Small intestine (tissue), 7 donors: ENCODE measurements around the gene OGDHL. TPM values are rescaled to one million over a fixed set of nuclear protein-coding genes. Genes with fewer than 3 reads are reported as not detected.

Experiments
- DNase-seq, 2 donors: peaks; one replicate each; pipeline versions ENCODE4 v3.0.0 to v3.0.0-alpha.2; 2013
- FAIRE-seq: peaks from 2 replicates; lab custom pipeline; 2012; peaks lifted over from hg19 to GRCh38; lab: Jason Lieb, UNC
- H3K27ac ChIP-seq, 3 donors: one replicate each; pipeline ENCODE4 v1.5.1; 2013; ENCODE audit warnings: low read length in 2 of 3, mild to moderate bottlenecking in 2 of 3, control low read depth in 1 of 3, inconsistent platforms in 1 of 3, low read depth in 1 of 3, moderate library complexity in 1 of 3
- H3K27me3 ChIP-seq, 3 donors: one replicate each; pipeline ENCODE4 v1.6.1; 2013; ENCODE audit warnings: low read length in 3 of 3, inconsistent platforms in 1 of 3; ENCODE audit not compliant: control insufficient read depth in 3 of 3, insufficient read depth in 3 of 3
- H3K36me3 ChIP-seq, 3 donors: one replicate each; pipeline ENCODE4 v1.6.1; 2013; ENCODE audit warnings: low read length in 3 of 3, inconsistent platforms in 1 of 3, low read depth in 1 of 3, mild to moderate bottlenecking in 1 of 3, moderate library complexity in 1 of 3; ENCODE audit not compliant: control insufficient read depth in 3 of 3, insufficient read depth in 2 of 3
- H3K4me1 ChIP-seq, 3 donors: one replicate each; pipeline ENCODE4 v1.6.1; 2013; ENCODE audit warnings: low read length in 2 of 3, inconsistent platforms in 1 of 3, low read depth in 1 of 3, mild to moderate bottlenecking in 1 of 3, moderate library complexity in 1 of 3; ENCODE audit not compliant: control insufficient read depth in 3 of 3, insufficient read depth in 2 of 3
- H3K4me3 ChIP-seq, 3 donors: one replicate each; pipeline ENCODE4 v1.5.1; 2013; ENCODE audit warnings: low read length in 3 of 3, control low read depth in 1 of 3, inconsistent platforms in 1 of 3, low read depth in 1 of 3, mild to moderate bottlenecking in 1 of 3, moderate library complexity in 1 of 3
- H3K9me3 ChIP-seq, 2 donors: one replicate each; pipeline ENCODE4 v1.6.1; 2013; ENCODE audit warnings: low read depth in 1 of 2, low read length in 1 of 2; ENCODE audit not compliant: control insufficient read depth in 2 of 2, insufficient read depth in 1 of 2
- WGBS, 3 donors: extraction: QIAGEN DNeasy Blood & Tissue Kit; methylation state at CpG; one replicate each; pipeline ENCODE4 v1.1.7; 2013; 5-methylcytosine and 5-hydroxymethylcytosine counted together
- polyA plus RNA-seq, 4 donors: library from polyadenylated mRNA; stranded (reverse) in 3 of 4; unstranded in 1 of 4; fragments of 200-250 nt in 3 of 4; fragments of 120-200 nt in 1 of 4; gene quantifications; one replicate each; pipeline versions ENCODE4 v1.2.1 to v1.2.3, GENCODE V29; 2013
- donor health status: healthy with polysubstance abuse.
- donor health status: control.
- donor health status: control.
- donor health status: Bipolar disorder and iron deficiency.
- donor health status: healthy.

The OGDHL gene
- polyA plus RNA-seq, 4 donors: 2.5 to 9.6 (median 3.1) TPM

DNA sequence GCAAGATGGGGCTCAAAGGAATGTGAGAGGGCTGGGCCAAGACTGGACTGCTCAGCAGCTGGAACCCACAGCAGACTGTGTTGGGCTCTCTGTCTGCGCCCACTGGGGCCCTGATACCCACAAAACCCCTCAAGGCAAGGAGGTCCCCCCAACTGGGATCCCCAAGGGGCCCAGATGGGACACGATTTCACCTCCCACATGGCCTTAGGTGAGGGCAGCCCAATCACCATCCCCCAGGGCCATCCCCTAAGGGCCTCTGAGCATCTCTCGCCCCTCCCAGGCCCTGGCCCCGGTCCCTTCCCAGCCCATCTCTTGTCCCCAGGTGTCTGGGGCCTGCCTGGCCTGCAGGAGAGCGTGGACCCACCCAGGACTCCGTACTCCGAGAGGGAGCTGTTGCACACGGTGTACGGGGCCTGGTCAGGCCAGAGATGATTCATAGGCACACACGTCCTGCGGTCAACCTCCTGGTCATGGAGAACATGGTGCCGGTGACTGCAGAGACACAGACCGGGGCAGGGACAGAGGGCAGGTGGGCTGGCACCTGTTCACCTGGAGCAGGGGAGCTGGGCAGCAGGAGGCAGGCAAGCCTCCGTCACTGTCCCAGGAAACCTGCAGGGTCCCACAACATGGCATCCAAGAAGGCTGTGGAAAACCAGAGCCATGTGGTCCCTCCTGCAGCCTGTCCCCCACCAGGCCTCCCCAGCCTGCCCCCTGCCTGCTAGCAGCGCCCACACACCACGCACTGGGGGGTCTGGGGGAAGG lies 21.6 kb downstream of the OGDHL start:
- DNase-seq (no peak), FAIRE-seq (no peak)
- H3K4me1 ChIP-seq: no peaks in the 10 kb centered on the region
- H3K27me3 ChIP-seq: no peaks in the 10 kb centered on the region
- 87 to 93% (median 92%) methylated on average over 15 to 16 of the region's 16 CpGs for whole genome bisulfite sequencing, 3 donors
- no peak overlapping the region for H3K27ac ChIP-seq
- peaks cover 0 to 64% (median 0%) of the 10 kb centered on the region in 3 donors for H3K36me3 ChIP-seq
- no peak overlapping the region for H3K4me3 ChIP-seq
- no peaks in the 10 kb centered on the region for H3K9me3 ChIP-seq

DNA sequence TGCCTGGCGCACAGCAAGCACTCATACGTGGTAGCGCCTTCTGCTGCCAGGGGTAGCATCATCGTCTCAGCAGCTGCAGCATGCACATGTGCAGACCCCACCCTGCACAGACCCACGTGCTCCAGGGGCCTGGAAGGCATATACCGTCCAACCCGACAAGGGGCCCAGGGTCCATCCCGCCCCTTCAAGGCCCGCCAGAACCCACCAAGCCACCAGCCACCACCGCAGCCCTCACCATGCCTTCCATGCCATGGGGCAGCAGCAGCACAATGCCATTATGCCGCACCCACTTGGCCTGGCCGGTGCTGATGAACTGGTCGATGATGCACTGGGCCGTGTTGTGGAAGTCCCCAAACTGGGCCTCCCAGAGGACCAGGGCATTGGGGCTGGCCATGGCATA lies 22.7 kb downstream of the OGDHL start:
- no peaks in the 10 kb centered on the region for H3K27me3 ChIP-seq
- no peaks in the 10 kb centered on the region for H3K9me3 ChIP-seq
- peaks cover 0 to 6% (median 0%) of the 10 kb centered on the region in 3 donors for H3K4me1 ChIP-seq
- FAIRE-seq: no peak
- 79 to 84% (median 80%) methylated on average over 14 of the region's 14 CpGs for WGBS, 3 donors
- peaks cover 0 to 53% (median 0%) of the 10 kb centered on the region in 3 donors for H3K36me3 ChIP-seq
- no peak overlapping the region for H3K27ac ChIP-seq
- H3K4me3 ChIP-seq: no peak overlapping the region
- no peak for DNase-seq

DNA sequence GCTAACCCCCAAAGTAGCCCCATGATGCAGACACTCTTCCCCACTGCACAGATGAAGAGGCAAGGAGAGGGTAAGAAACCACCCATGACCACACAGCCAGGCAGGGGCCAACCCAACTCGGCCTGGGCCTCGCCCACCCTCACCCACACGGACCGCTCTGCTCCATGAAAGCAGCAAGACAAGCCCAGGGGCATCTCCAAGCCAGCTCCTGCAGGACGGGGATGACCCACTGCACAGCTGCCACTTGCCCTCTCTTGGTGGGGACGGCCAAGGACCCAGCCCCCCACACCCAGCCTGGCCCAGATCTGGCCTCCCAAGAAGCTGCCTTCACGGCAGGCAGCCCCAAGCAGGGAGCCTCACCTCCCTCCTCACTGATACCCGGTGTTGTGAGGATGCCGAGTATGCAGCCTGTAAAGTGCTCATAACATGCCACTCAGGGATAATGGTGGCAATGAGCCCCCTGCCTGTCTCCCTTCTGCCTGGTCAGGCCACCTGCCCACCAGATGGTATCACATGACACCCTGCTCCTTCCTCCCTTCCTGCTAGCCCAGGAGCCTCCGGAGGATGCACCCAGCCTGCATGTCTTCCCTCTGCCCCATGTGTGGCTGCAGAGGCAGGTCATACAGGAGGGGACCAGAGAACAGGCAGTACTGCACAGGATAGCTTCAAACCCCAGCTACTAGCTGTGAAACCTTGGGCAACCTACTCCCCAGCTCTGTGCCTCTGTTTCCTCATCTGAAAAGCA lies 23.3 kb downstream of the OGDHL start:
- FAIRE-seq: no peak
- H3K4me3 ChIP-seq: no peak overlapping the region
- peaks cover 0 to 6% (median 0%) of the 10 kb centered on the region in 3 donors for H3K4me1 ChIP-seq
- WGBS, 3 donors: 75 to 80% (median 77%) methylated on average over 10 of the region's 10 CpGs
- H3K9me3 ChIP-seq: no peaks in the 10 kb centered on the region
- no peak overlapping the region for H3K27ac ChIP-seq
- H3K27me3 ChIP-seq: no peaks in the 10 kb centered on the region
- DNase-seq: no peak
- peaks cover 0 to 47% (median 0%) of the 10 kb centered on the region in 3 donors for H3K36me3 ChIP-seq

DNA sequence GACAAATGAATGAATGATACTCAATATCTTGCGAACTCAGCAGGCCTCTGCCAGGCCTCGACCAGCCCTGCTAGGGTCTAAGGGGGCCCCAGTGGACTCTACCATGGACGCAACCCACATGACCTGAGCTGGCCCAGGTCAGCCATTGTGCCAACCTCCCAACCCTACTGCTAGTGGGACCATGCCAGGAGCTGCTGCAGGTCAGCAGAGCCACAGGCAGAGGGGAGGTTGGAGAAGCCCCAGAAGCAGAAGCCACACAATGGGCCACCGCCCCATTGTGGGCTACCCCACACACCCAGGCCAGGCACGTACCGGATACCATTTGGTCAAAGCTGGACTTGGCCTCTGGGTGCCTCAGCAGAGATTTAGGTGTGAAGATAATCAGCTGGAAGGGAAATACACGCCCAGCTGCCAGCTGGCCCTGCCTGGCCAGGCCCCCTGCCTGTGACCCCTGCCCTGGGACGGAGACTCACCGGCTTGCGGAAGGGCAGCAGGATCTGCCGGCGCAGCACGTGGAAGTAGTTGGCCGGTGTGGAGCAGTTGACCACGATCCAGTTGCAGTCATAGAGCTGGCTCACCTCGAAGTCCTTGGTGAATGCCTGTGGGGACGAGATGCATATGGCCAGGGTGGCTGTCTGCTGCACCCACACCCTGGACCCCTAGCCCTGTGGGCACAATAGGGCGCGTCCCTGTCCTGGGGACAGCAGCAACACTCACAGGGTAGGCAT lies 24.5 kb downstream of the OGDHL start:
- DNase-seq: no peak
- Histone ChIP-seq H3K4me3 (no peak overlapping the region), H3K9me3 (no peaks in the 10 kb centered on the region), H3K27me3 (no peaks in the 10 kb centered on the region), H3K36me3 (peaks cover 0 to 35% (median 0%) of the 10 kb centered on the region in 3 donors), H3K27ac (no peak overlapping the region), H3K4me1 (peaks cover 0 to 6% (median 0%) of the 10 kb centered on the region in 3 donors)
- WGBS, 3 donors: 88 to 92% (median 89%) methylated on average over 18 to 19 of the region's 19 CpGs
- FAIRE-seq: no peak

DNA sequence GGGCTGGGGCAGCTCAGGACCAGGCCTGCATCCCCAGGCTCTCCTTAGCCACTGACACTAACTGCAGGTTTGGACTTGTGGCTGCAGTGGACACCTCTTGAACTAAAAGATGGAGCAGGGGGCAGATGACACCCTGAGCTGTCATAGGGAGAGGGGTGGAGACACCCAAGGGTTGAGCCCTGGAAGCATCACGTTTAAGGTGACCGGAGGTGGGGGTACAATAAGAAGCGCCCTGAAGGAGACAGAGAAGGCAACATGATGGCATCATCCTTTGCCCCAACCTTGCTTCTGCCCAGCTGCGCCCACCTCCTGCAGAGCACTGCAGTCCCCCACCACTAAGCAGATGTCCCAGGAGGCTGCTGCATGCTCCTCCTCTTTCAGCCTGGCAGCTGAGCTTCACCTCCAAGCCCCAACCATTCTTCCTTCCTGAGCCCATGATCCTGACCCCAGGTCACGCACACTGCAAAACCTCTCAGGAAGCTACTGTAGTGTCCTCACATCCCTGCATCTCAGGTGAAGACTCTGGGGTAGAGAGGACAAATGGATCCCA lies 25.5 kb downstream of the OGDHL start:
- FAIRE-seq: no peak

DNA sequence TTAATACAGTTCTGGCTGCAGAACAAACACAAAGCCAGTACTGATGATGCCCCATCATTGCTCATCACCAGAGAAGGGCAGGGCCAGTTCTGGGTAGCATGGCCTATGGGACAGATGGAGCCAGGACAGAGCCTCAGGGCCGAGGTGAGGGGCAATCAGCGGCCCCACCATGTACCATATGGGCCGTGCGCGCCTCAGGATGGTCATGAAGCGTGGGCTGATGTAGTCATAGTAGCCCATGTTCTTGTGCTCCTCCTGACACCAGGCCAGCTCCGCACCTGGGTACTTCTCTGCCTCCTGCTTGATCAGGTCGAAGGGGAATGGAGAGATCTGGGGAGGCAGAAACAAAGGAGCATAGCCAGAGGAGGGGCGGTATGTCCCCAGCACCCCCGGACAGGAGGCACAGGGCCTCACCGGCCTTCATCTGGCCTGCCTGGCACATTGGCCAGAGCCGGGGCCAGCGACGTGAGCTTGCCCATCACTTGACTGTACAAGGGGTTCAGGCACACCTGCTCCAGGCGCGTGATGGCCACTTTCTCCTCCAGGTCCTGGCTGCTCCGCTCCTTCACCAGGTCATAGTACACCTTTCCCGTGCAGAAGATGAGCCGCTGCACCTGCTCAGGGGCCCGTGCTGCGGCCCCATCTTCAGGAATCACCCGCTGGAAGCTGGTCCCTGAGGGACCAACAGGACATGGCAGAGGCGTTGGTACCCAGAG lies 26.1 kb downstream of the OGDHL start:
- Histone ChIP-seq H3K4me1 (peaks cover 0 to 6% (median 0%) of the 10 kb centered on the region in 3 donors), H3K36me3 (peaks cover 0 to 29% (median 0%) of the 10 kb centered on the region in 3 donors), H3K9me3 (no peaks in the 10 kb centered on the region), H3K27ac (no peak overlapping the region), H3K27me3 (no peaks in the 10 kb centered on the region), H3K4me3 (no peak overlapping the region)
- 92% methylated on average over 20 to 23 of the region's 23 CpGs for WGBS, 3 donors
- no peak for FAIRE-seq
- no peak for DNase-seq

More for the DNA sequence above, 25.5 kb downstream of the OGDHL start:
- Histone ChIP-seq H3K27ac (no peak overlapping the region), H3K4me1 (peaks cover 0 to 6% (median 0%) of the 10 kb centered on the region in 3 donors), H3K9me3 (no peaks in the 10 kb centered on the region), H3K27me3 (no peaks in the 10 kb centered on the region), H3K36me3 (peaks cover 0 to 32% (median 0%) of the 10 kb centered on the region in 3 donors), H3K4me3 (no peak overlapping the region)
- 89 to 97% (median 90%) methylated on average over 5 of the region's 5 CpGs for WGBS, 3 donors
- DNase-seq: no peak

DNA sequence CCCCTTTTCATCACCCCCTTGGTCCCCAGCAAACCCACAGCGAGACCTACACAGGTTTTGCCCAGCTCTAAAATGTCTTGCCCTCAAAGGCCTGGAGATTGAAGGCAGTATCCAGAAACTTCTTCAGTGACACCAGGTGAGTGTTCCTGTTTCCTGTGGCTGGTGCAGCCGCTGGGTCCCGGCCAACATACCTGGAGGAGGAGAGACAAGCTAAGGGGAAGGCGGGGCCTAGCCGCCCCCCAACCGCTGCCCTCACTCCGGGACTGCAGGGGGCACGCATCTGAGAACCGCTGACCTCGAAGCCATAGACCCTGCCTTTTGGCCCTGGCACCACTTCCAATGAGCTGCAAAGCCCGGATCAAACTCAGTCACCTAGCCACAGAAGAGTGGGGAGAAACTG lies 27.0 kb downstream of the OGDHL start:
- FAIRE-seq: no peak
- Histone ChIP-seq H3K9me3 (no peaks in the 10 kb centered on the region), H3K4me1 (peaks cover 0 to 6% (median 0%) of the 10 kb centered on the region in 3 donors), H3K36me3 (peaks cover 0 to 28% (median 0%) of the 10 kb centered on the region in 3 donors), H3K27ac (no peak overlapping the region), H3K27me3 (no peaks in the 10 kb centered on the region), H3K4me3 (no peak overlapping the region)
- DNase-seq: no peak
- 61 to 75% (median 73%) methylated on average over 9 to 11 of the region's 11 CpGs for WGBS, 3 donors
